ENCODE results near the gene RELL1. TPM values are rescaled to one million over a fixed set of nuclear protein-coding genes. Genes with fewer than 3 reads are reported as not detected.

The RELL1 gene
- polyA plus RNA-seq, 1 donor from 2014 or later = 0.47 TPM

DNA sequence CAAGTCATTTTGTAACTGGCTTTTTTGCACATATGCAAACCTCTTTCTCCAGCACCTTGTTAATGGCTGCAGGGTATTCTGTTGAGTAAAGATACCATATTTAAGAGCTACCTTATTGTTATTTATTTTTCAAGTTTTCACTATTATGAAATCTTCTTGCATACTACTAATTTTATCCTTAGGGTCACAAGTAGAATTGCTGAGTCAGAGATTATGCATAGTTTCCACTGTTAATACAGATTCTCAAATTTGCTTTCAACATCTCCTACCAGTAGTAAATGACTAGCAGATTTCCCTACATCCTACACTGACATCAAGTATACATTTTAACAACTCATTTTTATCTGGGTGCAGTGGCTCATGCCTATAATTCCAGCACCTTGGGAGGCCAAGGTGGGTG is 112.6 kb downstream of the RELL1 start:
- no peaks in the 10 kb centered on the region for H3K79me2 ChIP-seq (replicated peaks; ENCODE audit: insufficient read depth, low read length)
- H3K27ac ChIP-seq (ENCODE audit: low read length) = no peak overlapping the region
- no peak overlapping the region for H3K9ac ChIP-seq (ENCODE audit: low read length)
- TF ChIP-seq, protein P1, sequence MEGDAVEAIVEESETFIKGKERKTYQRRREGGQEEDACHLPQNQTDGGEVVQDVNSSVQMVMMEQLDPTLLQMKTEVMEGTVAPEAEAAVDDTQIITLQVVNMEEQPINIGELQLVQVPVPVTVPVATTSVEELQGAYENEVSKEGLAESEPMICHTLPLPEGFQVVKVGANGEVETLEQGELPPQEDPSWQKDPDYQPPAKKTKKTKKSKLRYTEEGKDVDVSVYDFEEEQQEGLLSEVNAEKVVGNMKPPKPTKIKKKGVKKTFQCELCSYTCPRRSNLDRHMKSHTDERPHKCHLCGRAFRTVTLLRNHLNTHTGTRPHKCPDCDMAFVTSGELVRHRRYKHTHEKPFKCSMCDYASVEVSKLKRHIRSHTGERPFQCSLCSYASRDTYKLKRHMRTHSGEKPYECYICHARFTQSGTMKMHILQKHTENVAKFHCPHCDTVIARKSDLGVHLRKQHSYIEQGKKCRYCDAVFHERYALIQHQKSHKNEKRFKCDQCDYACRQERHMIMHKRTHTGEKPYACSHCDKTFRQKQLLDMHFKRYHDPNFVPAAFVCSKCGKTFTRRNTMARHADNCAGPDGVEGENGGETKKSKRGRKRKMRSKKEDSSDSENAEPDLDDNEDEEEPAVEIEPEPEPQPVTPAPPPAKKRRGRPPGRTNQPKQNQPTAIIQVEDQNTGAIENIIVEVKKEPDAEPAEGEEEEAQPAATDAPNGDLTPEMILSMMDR (IDR thresholded peaks at IDR 0.05; ENCODE audit: poor library complexity, severe bottlenecking) = no peak
- no peak for TF ChIP-seq SMC3 (conservative IDR thresholded peaks at IDR 0.05; ENCODE audit: poor library complexity)
- TF ChIP-seq MXI1 (conservative IDR thresholded peaks at IDR 0.05; ENCODE audit: poor library complexity, severe bottlenecking) = no peak
- TF ChIP-seq, protein P2, sequence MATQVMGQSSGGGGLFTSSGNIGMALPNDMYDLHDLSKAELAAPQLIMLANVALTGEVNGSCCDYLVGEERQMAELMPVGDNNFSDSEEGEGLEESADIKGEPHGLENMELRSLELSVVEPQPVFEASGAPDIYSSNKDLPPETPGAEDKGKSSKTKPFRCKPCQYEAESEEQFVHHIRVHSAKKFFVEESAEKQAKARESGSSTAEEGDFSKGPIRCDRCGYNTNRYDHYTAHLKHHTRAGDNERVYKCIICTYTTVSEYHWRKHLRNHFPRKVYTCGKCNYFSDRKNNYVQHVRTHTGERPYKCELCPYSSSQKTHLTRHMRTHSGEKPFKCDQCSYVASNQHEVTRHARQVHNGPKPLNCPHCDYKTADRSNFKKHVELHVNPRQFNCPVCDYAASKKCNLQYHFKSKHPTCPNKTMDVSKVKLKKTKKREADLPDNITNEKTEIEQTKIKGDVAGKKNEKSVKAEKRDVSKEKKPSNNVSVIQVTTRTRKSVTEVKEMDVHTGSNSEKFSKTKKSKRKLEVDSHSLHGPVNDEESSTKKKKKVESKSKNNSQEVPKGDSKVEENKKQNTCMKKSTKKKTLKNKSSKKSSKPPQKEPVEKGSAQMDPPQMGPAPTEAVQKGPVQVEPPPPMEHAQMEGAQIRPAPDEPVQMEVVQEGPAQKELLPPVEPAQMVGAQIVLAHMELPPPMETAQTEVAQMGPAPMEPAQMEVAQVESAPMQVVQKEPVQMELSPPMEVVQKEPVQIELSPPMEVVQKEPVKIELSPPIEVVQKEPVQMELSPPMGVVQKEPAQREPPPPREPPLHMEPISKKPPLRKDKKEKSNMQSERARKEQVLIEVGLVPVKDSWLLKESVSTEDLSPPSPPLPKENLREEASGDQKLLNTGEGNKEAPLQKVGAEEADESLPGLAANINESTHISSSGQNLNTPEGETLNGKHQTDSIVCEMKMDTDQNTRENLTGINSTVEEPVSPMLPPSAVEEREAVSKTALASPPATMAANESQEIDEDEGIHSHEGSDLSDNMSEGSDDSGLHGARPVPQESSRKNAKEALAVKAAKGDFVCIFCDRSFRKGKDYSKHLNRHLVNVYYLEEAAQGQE (IDR thresholded peaks at IDR 0.05; ENCODE audit: borderline replicate concordance) = no peak
- TF ChIP-seq EZH2 (IDR thresholded peaks at IDR 0.05; ENCODE audit: borderline replicate concordance, insufficient read depth, low read length, poor library complexity, severe bottlenecking) = no peak
- TF ChIP-seq RAD21 (conservative IDR thresholded peaks at IDR 0.05) = no peak
- TF ChIP-seq POLR2AphosphoS5 (IDR thresholded peaks at IDR 0.05) = no peak
- no peak for TF ChIP-seq TAF1 (IDR thresholded peaks at IDR 0.05; ENCODE audit: low read depth)
- no peak for TF ChIP-seq EP300 (conservative IDR thresholded peaks at IDR 0.05; ENCODE audit: poor library complexity, severe bottlenecking)
- no peaks in the 10 kb centered on the region for H4K20me1 ChIP-seq (ENCODE audit: insufficient read depth)
- no peaks in the 10 kb centered on the region for H3F3A ChIP-seq (ENCODE audit: insufficient read depth, low read length, poor library complexity, severe bottlenecking)
- no peaks in the 10 kb centered on the region for H3K27me3 ChIP-seq (ENCODE audit: insufficient read depth, low read depth, low read length)
- H3K36me3 ChIP-seq (ENCODE audit: insufficient read depth, low read length) = no peaks in the 10 kb centered on the region
- no peak overlapping the region for H3K4me3 ChIP-seq (ENCODE audit: low read length)
- H3K9me2 ChIP-seq (ENCODE audit: insufficient read depth, low read length) = no peaks in the 10 kb centered on the region
- H2AFZ ChIP-seq (ENCODE audit: low read depth, low read length) = no peak overlapping the region
- H3K4me2 ChIP-seq (ENCODE audit: low read length) = no peak overlapping the region
- H3K9me3 ChIP-seq (ENCODE audit: low read length) = no peaks in the 10 kb centered on the region

DNA sequence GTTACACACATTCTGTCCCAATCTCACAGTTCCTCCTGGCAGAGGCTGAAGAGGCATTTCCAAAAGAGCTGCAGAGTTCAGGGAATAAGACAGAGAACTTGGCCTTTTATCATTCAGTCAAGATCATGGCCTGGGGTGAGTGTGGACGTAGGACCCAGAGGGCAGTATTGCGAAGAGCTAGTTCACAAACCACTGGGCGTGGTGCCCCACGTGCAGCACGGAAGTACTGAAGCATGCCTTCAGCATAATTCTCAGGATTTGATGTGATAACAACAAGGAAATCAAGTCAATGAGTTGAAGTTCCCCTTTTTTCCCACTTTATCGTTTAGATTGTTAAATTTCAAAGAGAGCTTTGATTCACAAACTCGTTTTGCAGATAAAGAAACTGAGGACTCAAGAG is 117.7 kb downstream of the RELL1 start:
- no peak overlapping the region for H3K4me2 ChIP-seq (ENCODE audit: low read length)
- no peaks in the 10 kb centered on the region for H3K79me2 ChIP-seq (replicated peaks; ENCODE audit: insufficient read depth, low read length)
- H3F3A ChIP-seq (ENCODE audit: insufficient read depth, low read length, poor library complexity, severe bottlenecking) = no peaks in the 10 kb centered on the region
- no peak for TF ChIP-seq EP300 (conservative IDR thresholded peaks at IDR 0.05; ENCODE audit: poor library complexity, severe bottlenecking)
- TF ChIP-seq, protein P2 (IDR thresholded peaks at IDR 0.05; ENCODE audit: borderline replicate concordance) = no peak
- H3K27ac ChIP-seq (ENCODE audit: low read length) = no peak overlapping the region
- H2AFZ ChIP-seq (ENCODE audit: low read depth, low read length) = no peak overlapping the region
- H3K36me3 ChIP-seq (ENCODE audit: insufficient read depth, low read length) = no peaks in the 10 kb centered on the region
- no peaks in the 10 kb centered on the region for H3K9me3 ChIP-seq (ENCODE audit: low read length)
- H3K9me2 ChIP-seq (ENCODE audit: insufficient read depth, low read length) = no peaks in the 10 kb centered on the region
- H3K9ac ChIP-seq (ENCODE audit: low read length) = no peak overlapping the region
- no peaks in the 10 kb centered on the region for H3K27me3 ChIP-seq (ENCODE audit: insufficient read depth, low read depth, low read length)
- H4K20me1 ChIP-seq (ENCODE audit: insufficient read depth) = no peaks in the 10 kb centered on the region
- H3K4me3 ChIP-seq (ENCODE audit: low read length) = no peak overlapping the region

All from neural cell (in vitro differentiated cells).